HL-60/S4 (cell line): Measurements from ENCODE around the gene MAGI1.
"Not testable (repeated sequence)": the region's sequence is repeated elsewhere in the genome, so short reads cannot be mapped to it uniquely, and the experiment has no call there.

Experiments
- in situ Hi-C: fragments of 300-500 bp; cut with MboI; formaldehyde crosslinking; loops from 2 replicates; pipeline ENCODE4 v1.14.3; 2022; ENCODE audit warnings: low sequenced_read_pairs

The MAGI1 gene

GRCh38 chr3:65914740-65915367, 123.9 kb downstream of the MAGI1 start:
- in situ Hi-C loops = no loop called here

- in situ Hi-C loops = no loop called here
Measured at GRCh38 chr3:65914032-65914739, 124.5 kb downstream of the MAGI1 start.

- in situ Hi-C loops = no loop called here
Measured at GRCh38 chr3:65912647-65913046, 126.1 kb downstream of the MAGI1 start.

GRCh38 chr3:65908588-65908987, 130.1 kb downstream of the MAGI1 start:
- in situ Hi-C loops = no loop called here

GRCh38 chr3:65907232-65908130, 131.2 kb downstream of the MAGI1 start:
- in situ Hi-C loops = no loop called here

- in situ Hi-C loops = no loop called here
Measured at GRCh38 chr3:65905771-65906170, 132.9 kb downstream of the MAGI1 start.

- in situ Hi-C loops = no loop called here
Measured at GRCh38 chr3:65904016-65904415, 134.7 kb downstream of the MAGI1 start.

GRCh38 chr3:65902304-65902793, 136.4 kb downstream of the MAGI1 start:
- in situ Hi-C loops = no loop called here

- in situ Hi-C loops = no loop called here
Measured at GRCh38 chr3:65901226-65901625, 137.5 kb downstream of the MAGI1 start.

GRCh38 chr3:65899226-65899625, 139.5 kb downstream of the MAGI1 start:
- in situ Hi-C loops = no loop called here

GRCh38 chr3:65897766-65898165, 141.0 kb downstream of the MAGI1 start:
- in situ Hi-C loops = no loop called here

- in situ Hi-C loops = no loop called here
Measured at GRCh38 chr3:65896321-65896720, 142.4 kb downstream of the MAGI1 start.

- in situ Hi-C loops = no loop called here
Measured at GRCh38 chr3:65894679-65895453, 143.9 kb downstream of the MAGI1 start.

GRCh38 chr3:65894126-65894525, 144.6 kb downstream of the MAGI1 start:
- in situ Hi-C loops = no loop called here

GRCh38 chr3:65893631-65894030, 145.1 kb downstream of the MAGI1 start:
- in situ Hi-C loops = no loop called here

- in situ Hi-C loops = not testable (repeated sequence)
Measured at GRCh38 chr3:65891477-65891876, 147.2 kb downstream of the MAGI1 start.

GRCh38 chr3:65890328-65890727, 148.4 kb downstream of the MAGI1 start:
- in situ Hi-C loops = no loop called here

- in situ Hi-C loops = no loop called here
Measured at GRCh38 chr3:65889707-65890099, 149.0 kb downstream of the MAGI1 start.

- in situ Hi-C loops = no loop called here
Measured at GRCh38 chr3:65888980-65889706, 149.6 kb downstream of the MAGI1 start.

GRCh38 chr3:65888196-65888595, 150.5 kb downstream of the MAGI1 start:
- in situ Hi-C loops = no loop called here
